ENCODE results near the gene RGS11. TPM values are rescaled to one million over a fixed set of nuclear protein-coding genes. Genes with fewer than 3 reads are reported as not detected.

Gene RGS11
- total RNA-seq, 2 donors from 2014 or later: 2.9 to 4.0 TPM

GRCh38 chr16:320206-320605, 44.5 kb upstream of the RGS11 start:
- intact Hi-C loops (cut with DNase I): no loop called here
- Histone ChIP-seq H3K27me3 (no peaks in the 10 kb centered on the region), H3K4me3 (no peak overlapping the region), H3K9ac (ENCODE audit: low read depth in 2 of 2, low read length in 2 of 2) (no peak overlapping the region), H3K9me3 (no peaks in the 10 kb centered on the region), H3K36me3 (no peaks in the 10 kb centered on the region), H3K4me1 (no peaks in the 10 kb centered on the region), H3K27ac (no peak overlapping the region)
- DNase-seq: no peak
- TF ChIP-seq CTCF (IDR thresholded peaks at IDR 0.05): no peak

- H3K9me3 ChIP-seq: no peaks in the 10 kb centered on the region
- no peak for TF ChIP-seq CTCF (IDR thresholded peaks at IDR 0.05)
- no peak overlapping the region for H3K27ac ChIP-seq
- no peaks in the 10 kb centered on the region for H3K36me3 ChIP-seq
- H3K27me3 ChIP-seq: no peaks in the 10 kb centered on the region
- no peak overlapping the region for H3K4me3 ChIP-seq
- DNase-seq: no peak
- H3K9ac ChIP-seq (ENCODE audit: low read depth in 2 of 2, low read length in 2 of 2): no peak overlapping the region
- intact Hi-C loops (cut with DNase I): no loop called here
- H3K4me1 ChIP-seq: no peaks in the 10 kb centered on the region
These were observed 42.9 kb upstream of the RGS11 start for GRCh38 chr16:318628-319027.

GRCh38 chr16:317583-317982, 41.8 kb upstream of the RGS11 start:
- no peak for TF ChIP-seq CTCF (IDR thresholded peaks at IDR 0.05)
- Histone ChIP-seq H3K9ac (ENCODE audit: low read depth in 2 of 2, low read length in 2 of 2) (no peak overlapping the region), H3K4me3 (no peak overlapping the region), H3K4me1 (no peaks in the 10 kb centered on the region), H3K27me3 (no peaks in the 10 kb centered on the region), H3K9me3 (no peaks in the 10 kb centered on the region), H3K27ac (no peak overlapping the region), H3K36me3 (peaks cover 8% of the 10 kb centered on the region)
- intact Hi-C loops (cut with DNase I): no loop called here
- no peak for DNase-seq

GRCh38 chr16:316741-317464, 41.2 kb upstream of the RGS11 start:
- DNase-seq: no peak
- Histone ChIP-seq H3K9ac (ENCODE audit: low read depth in 2 of 2, low read length in 2 of 2) (no peak overlapping the region), H3K4me3 (no peak overlapping the region), H3K27me3 (no peaks in the 10 kb centered on the region), H3K9me3 (no peaks in the 10 kb centered on the region), H3K4me1 (no peaks in the 10 kb centered on the region), H3K36me3 (peaks cover 8% of the 10 kb centered on the region), H3K27ac (no peak overlapping the region)
- no peak for TF ChIP-seq CTCF (IDR thresholded peaks at IDR 0.05)
- intact Hi-C loops (cut with DNase I): no loop called here

- Histone ChIP-seq H3K9ac (ENCODE audit: low read depth in 2 of 2, low read length in 2 of 2) (no peak overlapping the region), H3K27ac (no peak overlapping the region), H3K4me3 (no peak overlapping the region), H3K4me1 (no peaks in the 10 kb centered on the region), H3K36me3 (peaks cover 8% of the 10 kb centered on the region), H3K9me3 (no peaks in the 10 kb centered on the region), H3K27me3 (no peaks in the 10 kb centered on the region)
- intact Hi-C loops (cut with DNase I): no loop called here
- TF ChIP-seq CTCF (IDR thresholded peaks at IDR 0.05): no peak
- no peak for DNase-seq
These were observed 39.1 kb upstream of the RGS11 start for GRCh38 chr16:314795-315299.
